Activated T-cell treated with anti-CD3 and anti-CD28 coated beads, Interleukin-2, amount 50 U/mL, for 48 hours (primary cell): Measurements from ENCODE around the gene ZDHHC9.
A peak's percentile ranks its signal among the peaks of the same experiment; 100 is the strongest.

Experiments
- DNase-seq, 2 experiments: peaks; one replicate each; pipeline ENCODE4 v3.0.0-alpha.2; 2020

ZDHHC9 gene

DNA sequence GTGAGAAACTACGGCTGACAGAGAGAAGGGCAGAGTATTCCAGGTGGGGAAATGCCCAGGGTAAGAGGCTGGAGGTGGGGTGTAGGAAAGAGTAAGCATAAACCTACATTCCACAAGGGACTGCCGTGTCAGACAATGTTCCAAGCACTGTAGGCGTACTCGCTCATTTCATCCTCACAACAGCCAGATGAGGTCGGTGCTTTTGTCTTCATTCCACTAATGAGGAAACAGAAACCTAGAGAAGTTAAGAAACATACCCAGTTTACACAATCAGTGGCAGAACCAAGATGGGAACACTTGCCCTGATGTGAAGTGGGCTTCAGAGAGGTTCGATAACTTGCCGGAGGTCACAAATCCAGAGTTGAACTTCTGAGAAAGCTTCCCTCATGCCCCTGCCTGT lies 59.3 kb downstream of the ZDHHC9 start:
- no peak for DNase-seq

DNA sequence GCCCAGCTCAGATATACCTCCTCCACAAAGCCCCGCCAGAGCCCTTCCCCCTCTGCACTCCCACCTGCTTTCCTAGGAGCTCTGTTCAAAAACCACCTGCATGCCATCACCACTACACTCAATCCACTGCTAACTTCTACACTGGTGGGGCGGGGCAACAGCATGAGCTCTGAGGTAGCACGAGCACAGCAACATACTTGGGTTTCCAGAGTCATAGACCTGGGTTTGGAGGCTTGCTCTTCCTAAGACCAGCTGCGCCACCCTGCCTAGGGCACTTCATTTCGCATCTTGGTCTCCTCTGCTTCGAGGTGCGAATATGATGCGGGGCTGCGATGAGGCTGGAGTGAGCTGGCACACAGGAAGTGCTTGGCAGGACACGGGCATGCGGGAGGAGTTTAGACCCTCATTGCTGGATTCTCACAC lies 60.4 kb downstream of the ZDHHC9 start:
- DNase-seq = peak in 1 of 2 experiments; percentile 48

DNA sequence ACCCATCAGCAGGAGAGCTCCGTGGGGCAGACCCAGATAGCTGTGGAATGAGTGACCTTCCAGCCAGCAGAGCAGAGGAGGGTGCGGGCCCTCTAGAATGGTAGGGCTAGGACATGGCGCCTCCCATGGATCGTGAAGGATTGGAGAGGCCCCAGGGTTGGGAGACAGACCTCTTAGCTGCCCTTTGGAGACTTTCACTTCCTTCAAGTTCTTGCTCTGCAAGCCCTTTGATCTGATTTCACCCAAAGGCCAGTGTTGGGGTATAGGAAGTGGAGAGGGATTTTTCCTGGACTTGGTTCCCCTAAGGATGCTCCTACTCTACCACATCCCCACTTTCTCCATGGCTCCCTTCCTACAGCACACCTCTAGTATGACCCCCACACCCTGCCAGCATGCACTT lies 61.0 kb downstream of the ZDHHC9 start:
- DNase-seq = no peak

DNA sequence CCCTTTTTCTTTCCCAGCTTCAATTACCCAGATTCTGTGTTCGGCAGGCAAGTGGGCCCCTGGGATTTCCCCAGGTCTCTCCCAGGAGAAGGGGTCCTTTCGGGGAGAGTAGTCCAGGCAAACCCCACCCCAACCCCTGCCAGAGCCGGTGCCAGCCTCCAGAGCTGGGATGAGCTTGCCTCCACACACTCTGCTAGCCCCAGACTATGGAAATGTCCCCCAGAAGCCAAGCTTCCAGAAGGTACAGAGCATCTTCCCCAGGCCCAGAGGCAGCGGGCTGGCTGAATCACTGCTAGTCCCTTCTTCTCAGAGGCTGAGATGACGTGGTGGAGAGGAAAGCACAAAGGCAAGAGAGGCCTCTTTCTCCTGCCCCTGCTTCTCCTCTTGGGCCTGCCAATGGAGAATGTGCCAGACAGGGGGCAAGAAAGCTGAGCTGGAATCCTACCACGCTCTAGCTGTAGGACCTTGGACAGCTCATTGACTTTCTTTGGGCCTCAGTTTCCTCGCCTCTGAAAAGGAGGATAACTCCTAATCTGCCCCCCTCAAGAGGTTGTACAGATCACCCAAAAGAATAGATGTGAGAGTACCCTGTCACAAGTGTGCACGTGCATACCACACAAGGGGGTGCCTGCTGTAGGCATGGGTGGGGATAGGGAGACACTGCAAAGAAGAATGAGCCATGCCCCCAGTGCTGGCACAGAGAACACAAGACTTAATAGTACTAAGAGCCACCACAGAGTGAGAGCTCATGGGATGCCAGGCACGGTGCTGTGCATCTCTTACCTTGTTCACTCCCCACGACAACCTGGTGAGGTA lies 61.8 kb downstream of the ZDHHC9 start:
- DNase-seq = peak in 1 of 2 experiments; percentile 60

DNA sequence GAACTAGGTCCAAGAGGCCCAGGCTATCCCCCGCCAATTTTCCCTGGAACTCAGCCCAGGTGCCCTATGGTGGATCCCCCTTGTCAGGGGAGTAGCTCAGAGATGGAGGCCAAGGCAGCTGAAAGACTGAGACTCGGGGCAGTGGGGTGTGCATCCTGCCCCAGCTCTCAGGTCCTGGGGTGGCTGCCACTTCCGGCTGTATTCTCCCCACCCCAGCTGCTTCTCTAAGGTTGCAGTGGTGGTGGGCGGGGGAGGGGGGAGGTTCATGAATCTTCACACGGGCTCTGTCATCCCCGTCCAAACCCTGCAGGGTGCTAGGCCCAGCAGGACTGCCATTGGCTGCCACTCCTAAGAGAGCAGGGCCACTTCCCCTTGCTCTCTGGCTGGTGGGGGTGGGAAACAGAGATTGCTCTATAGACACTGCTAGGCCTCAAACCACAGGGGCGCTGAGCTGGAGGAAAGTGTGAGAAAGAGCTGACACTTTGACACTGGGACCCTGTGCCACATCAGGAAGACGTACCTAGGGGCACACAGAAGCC lies 62.5 kb downstream of the ZDHHC9 start:
- peak; percentile 80 to 82 for DNase-seq

DNA sequence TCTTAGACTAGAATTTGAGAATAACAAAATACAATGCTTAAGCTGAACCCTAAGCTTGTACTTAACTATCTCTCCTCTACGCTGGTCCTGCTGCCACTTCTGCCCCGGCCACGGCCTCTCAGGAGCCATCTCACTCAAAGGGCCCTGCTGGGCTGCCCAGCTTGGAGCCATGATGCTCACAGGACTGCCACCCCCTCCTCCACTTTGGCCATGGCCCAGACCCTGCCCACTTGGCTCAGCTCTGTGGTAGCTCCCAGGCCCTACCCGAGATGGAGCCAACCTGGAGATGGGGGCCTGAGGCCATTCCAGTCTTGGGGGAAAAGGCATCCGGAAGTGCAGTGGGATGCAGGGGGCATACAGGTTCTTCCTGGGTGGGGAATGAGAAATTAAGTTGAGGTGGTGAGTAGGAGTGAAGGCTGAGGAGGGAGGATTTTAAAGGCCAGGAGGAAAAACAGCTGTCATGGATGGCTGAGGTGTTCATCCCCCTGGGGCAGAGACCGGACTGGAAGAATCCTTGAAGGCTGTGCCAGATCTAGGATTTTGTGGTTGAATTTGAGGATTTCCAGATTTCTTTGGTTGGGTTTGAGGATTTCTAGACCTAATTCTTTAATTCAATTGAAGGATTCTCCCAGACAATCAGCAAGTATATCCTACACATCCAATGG lies 63.1 kb downstream of the ZDHHC9 start:
- DNase-seq = peak in 1 of 2 experiments; percentile 39

DNA sequence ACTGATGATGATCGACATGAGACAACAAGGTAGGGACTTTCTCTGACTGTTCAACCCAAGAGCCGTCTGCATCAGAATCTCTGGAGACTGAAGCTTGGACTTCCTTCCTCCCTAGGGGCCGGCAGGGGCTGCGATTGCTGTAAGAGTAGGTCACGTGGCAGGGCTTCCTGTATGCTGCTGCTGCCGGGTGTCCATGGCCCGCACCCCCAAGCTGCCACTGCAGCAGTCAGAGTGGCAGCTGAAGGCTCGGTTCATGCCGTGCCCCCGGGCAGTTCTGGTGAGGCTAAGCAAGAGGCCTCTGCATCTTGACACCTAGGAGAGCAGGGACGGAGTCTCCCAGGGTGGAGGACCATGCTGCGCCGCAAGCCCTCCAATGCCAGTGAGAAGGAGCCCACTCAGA lies 63.9 kb downstream of the ZDHHC9 start, which contains the start of gene SASH3:
SASH3 (plus strand) TSS at position 203 of the 400 bp plus-strand sequence; CDS start at position 352, 149 bp downstream.
- peak in 1 of 2 experiments; percentile 70 for DNase-seq

DNA sequence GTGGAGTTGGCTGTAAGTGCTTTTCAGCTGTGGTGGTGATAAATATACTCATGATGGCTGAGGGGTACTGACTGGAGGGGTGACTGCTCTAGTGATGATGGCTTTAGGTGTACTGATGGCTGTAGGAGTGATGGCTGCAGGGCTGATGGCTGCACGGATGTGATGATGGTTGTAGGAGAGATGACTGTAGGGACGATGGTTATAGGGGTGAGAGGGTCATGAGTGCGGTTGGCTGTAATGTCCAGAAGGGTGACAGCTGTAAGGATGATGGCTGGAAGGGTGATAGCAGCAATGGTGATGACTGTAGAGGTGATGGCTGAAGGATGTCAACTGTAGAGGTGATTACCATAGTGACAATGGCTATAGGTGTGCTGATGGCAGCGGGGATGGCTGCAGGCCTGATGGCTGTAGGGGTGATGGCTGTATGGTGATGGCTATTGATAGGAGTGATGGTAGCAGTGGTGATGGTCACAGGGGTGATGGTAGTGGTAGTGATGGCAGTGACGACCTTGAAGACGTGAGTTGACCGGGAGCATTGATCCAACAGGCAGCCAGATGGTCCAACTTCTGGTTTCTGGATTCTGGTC lies 64.5 kb downstream of the ZDHHC9 start:
- DNase-seq = no peak

DNA sequence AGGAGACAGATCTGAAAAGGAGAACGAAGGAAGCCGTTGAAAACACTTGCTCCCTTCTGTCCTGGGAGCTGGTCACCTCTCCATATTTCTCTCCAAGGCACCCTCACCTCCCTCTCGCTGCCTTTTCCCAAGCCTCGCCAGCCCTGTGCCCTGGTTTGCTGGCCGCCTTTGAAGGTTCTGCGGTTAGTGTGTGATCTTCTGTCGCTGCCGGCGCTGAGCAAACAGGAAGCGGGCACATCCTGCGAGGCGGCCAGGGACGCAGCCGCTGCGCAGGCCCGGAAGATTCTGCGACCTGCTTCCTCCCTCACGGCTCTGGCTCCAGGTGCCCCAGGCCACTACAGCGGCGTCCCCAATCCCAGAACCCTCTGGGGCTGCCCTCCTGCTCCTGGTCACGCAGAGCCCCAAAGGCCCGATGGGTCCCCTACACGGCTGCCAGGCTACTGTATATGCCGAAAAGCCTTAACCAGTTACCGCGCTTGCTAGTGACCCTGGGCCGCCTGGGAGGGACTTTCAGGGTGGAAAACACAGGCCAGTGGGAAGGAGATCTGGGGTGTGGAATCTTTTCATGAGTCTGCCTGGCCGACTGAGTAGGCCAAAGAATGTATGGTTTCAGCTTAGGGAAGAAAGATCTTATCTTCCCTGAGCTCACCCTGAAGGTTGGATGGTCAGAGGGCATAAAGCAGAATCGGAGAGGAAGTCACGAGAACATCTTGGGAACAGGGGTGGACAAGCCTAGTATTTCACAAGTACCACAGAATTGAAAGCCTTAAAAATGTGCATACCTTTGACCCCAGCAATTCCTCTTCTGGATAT lies 66.3 kb downstream of the ZDHHC9 start:
- DNase-seq = peak; percentile 79 to 82

DNA sequence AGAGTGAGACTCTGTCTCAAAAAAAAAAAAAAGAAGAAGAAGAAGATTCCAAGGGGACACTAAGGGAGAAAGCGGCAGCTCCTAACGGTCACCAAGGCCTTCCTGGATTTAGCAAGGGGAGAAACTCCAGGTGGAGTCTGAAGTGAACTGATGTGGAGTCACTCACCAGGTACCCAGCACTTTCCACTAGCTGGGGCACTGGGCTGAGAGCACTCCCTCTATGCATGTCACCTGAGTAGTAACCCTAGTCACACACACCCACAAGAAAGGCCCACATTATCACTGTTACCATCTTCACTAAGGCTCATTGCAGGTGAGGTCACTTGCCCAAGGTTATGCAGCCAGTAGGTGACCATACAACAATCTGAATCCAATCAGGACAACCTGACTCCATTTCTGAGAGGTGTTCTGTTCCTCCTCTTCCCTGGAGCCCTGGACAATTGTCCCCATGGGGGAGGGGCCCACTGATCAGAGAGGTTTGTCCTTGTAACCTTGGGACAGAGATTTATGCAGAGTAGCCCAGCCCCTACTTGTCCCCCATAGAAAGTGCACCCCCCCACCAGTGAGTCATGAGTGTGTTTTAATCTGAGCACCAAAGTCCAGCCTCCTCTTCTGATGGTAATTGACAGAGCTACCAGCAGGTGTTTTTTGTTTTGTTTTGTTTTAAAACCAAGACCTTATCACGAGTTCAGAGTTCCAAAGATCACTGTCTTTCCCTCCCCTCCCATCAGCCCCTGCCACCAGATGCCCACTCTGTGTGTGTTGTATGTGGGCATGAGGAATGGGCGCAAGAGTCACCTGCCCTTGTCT lies 69.8 kb downstream of the ZDHHC9 start:
- DNase-seq = peak in 1 of 2 experiments; percentile 32

DNA sequence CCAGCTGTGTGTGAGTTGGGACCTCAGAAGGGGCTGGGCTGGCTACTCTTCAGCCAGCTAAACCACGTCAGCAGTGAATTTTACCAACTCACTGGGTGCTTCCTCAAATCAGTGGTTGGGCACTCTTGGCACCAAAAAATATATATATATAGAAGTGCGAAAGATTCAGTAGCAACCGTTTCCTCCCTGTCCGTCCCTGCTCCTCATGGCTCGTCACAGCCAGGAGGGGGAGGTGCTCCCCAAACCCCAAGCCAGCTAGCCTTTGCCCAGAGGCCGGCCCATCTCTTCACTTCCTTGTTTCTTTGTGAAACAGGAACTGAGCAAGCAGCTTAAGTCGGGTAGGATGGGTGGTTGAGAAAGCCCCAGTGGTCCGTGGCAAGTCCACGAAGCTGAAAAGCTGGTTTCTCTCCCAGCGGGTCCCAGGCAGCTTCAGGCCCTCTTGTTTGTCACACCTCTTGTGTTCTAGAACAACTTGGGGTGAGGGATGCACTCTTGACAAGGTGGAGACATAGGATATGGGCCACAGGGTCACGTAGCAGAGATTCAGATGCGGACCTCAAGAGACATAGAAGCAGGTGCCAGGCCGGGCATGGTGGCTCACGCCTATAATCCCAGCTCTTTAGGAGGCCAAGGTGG lies 70.8 kb downstream of the ZDHHC9 start:
- DNase-seq = peak in 1 of 2 experiments; percentile 65

DNA sequence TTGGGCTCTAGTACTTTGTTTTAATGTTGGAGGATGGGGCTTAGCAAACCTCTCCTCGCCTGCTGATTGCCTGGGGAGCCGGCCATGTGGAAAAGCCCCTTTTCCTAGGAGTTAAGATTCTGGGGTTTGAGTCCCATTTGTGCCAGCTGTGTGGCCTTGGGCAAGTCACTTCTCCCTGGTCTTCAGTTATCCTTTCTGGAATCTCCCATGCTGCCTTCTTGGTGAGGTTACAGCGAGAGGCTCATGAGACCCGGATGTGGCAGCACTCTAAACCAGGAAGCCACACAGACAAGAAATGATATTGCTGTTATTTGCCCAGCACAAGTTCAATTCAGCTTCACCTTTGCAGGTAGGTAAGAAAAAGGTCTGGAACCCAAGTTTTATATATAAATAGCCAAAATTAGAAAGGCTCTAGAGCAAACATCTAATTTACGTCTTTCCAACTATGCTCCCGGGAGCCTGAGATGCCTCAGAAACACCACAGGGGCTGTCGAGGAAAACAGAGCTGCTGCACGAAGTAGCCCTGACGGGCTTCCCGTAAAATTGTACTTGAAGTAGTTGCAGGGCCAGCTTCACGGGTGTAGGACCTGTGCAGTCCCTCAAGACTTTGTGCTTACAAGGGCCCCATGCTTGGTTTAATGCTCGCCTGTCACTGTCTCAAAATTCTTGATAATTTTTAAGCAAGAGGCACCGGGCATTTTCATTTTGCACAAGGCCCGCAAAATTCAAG lies 72.3 kb downstream of the ZDHHC9 start:
- peak in 1 of 2 experiments; percentile 54 for DNase-seq

DNA sequence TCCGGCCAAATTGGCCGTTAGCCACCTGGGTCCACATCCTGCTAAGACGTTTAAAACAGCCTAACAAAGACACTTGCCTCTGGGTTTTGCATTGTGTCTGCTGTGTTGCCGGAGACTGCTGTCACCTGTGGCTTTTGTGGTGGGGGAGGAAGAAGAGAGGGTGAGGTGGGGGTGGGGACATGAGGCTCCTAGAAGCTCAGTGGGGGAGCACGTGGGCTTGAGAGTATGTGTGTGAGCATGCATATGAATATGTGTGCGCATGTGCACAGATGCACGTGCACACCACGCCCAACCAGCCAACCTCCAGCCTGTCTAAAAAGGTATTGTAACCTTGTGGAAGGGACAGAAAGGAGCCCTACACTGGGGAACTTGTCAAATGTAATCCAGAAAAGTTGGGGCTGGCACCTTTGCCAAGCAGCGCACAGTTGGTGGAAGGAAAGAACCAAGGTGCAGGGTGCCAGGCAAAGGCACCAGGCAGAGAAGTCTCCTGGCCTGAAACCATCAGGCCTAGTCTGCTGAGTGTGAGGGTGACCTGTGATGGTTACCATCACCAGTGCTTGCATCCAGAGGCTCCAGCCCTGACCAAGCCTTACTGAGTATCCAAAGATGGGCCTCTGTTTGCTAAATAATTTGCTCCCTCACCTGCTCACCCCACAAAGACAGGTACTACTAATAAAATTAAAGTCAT lies 74.1 kb downstream of the ZDHHC9 start:
- DNase-seq = peak in 1 of 2 experiments; percentile 71

DNA sequence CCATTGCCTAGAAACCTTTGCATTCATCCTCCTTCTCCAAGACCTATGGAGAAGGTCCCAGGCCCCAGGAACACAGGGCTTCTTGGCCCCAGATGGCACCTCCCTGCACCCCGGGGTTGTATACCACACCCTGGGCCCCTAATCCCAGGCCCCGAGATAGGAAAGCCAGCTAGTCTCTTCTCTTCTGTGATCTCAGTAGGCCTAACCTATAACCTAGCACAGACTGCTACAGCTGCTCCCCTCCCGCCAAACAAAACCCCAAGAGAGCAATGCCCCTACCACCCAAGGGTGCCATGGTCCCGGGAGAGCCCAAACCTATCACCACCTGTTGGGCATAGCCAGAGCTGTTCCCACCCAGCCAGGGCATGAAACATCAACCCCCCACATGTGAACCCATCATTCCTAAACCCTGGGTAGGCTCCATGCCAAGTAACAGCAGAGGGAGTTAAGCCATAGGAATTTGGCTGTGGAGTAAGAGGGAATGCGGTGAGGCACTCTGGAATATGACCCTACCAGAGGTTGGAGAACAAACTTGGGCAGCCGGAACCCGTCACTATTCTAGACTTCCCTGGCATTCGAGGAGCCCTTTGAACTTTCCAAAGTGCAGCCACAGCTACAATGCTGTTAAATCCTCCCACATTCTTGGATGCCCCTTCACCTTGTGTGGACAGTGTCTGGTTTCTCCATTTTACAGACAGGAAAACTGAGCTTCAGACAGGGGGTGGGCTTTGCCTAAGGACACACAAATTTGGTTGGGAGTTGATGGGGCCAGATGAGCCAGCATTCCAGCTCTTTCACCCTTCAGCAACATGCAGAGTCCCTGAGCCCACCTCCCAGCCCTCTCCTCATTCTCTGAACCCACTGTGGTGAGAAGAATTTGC lies 74.9 kb downstream of the ZDHHC9 start:
- no peak for DNase-seq

DNA sequence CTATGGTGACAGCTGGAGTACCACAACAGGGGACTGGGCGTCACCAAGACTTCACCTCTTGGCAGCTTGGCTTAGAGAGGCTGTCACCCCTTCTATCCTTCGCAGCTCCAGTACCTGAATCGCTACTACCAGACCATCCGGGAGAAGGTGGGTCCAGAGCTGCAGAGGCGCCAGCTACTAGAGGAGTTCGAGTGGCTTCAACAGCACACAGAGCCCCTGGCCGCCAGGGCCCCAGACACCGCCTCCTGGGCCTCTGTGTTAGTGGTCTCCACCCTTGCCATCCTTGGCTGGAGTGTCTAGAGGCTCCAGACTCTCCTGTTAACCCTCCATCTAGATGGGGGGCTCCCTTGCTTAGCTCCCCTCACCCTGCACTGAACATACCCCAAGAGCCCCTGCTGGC lies 75.5 kb downstream of the ZDHHC9 start:
- no peak for DNase-seq

DNA sequence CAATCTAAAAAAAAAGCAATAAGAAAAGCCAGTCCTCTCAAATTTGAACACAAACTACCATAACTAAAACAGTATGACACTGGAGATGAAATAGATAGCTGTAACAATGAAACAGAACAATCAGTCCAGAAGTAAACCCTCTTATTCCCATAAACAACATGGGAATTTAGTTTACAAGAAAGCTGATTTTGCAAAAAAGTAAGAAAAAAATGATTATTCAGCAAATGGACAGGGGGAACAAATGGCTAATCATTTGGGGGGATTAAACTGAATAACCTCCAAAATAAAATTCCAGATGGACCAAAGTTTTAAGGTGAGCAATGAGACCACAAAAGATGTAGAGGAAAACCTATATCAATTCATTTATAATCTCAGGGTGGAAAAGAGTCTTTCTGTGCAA lies 80.0 kb downstream of the ZDHHC9 start:
- no peak for DNase-seq

DNA sequence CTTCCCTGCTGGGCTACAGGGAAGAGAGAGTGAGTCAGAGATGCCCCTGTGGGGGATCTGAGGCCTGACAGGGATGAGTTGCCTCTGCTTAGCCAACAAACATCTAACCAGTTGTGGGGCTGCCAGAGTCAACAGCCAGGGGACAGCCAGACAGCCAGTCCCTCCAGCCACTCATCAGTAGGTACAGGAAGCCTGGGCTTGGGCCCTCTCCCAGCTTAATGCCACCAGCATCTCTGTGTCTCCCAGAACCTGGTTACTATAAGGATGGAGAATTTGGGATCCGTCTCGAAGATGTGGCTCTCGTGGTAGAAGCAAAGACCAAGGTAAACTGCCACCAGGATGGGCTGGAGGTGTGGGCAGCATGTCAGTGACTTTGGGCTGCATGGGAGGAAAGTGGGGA lies 81.2 kb downstream of the ZDHHC9 start:
- DNase-seq = no peak

DNA sequence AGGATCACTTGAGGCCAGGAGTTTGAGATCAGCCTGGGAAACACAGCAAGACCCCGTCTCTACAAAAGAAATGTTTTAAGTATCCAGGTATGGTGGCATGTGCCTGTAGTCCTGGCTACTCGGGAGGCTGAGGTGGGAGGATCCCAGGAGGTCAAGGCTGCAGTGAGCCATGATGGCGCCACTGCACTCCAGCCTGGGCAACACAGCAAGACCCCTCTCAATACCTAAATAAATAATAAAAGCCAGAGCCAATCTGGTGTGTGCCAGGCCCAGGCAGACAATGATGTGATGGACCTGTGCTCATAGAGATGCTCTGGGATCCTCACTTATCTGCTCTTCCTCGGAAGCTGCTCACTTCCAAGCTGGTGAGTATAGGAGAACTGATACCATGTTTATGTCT lies 82.1 kb downstream of the ZDHHC9 start:
- no peak for DNase-seq

DNA sequence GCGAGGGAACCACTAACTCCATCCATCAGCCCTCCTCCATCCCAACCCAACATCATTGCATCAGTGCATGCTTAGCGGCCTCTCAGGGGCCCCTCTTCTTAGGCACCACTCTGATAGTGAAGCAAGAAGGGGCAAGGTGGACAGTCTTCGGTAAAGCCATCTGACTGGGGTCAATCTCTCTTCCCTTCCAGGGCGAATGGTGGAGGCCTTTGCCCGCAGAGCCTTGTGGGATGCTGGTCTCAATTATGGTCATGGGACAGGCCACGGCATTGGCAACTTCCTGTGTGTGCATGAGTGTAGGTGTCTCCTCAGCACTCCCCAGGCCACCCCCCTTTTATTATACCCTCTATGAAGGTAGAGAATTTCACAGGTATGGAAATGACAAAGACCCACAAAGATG lies 82.7 kb downstream of the ZDHHC9 start:
- no peak for DNase-seq
